Astrocyte (in vitro differentiated cells and primary cell): ENCODE data around the gene SPG21. TPM values are rescaled to one million over a fixed set of nuclear protein-coding genes. Genes with fewer than 3 reads are reported as not detected.
"Not testable (repeated sequence)": the region's sequence is repeated elsewhere in the genome, so short reads cannot be mapped to it uniquely, and the experiment has no call there.

ENCODE experiments used
- DNase-seq: peaks from one replicate; pipeline ENCODE4 v3.0.0-alpha.2; 2010; ENCODE audit warnings: low read depth
- FAIRE-seq: peaks from 2 replicates; lab custom pipeline; 2011; peaks lifted over from hg19 to GRCh38; lab: Jason Lieb, UNC
- H2AFZ ChIP-seq: 2 replicates; pipeline ENCODE4 v1.6.0; 2012; ENCODE audit warnings: low read depth, low read length, inconsistent platforms
- H3K27ac ChIP-seq: 2 replicates; pipeline ENCODE4 v1.5.1; 2011; ENCODE audit warnings: low read depth, low read length, inconsistent platforms
- H3K27me3 ChIP-seq: 2 replicates; pipeline ENCODE4 v1.6.0; 2011; ENCODE audit warnings: low read length, inconsistent platforms; ENCODE audit not compliant: insufficient read depth
- H3K36me3 ChIP-seq: 2 replicates; pipeline ENCODE4 v1.5.1; 2011; ENCODE audit warnings: low read length, inconsistent platforms; ENCODE audit not compliant: insufficient read depth
- H3K4me1 ChIP-seq: 2 replicates; pipeline ENCODE4 v1.5.1; 2011; ENCODE audit warnings: low read length, inconsistent platforms; ENCODE audit not compliant: insufficient read depth
- H3K4me2 ChIP-seq: 2 replicates; pipeline ENCODE4 v1.6.0; 2012; ENCODE audit warnings: low read length, inconsistent platforms
- H3K4me3 ChIP-seq: 2 replicates; pipeline ENCODE4 v1.5.1; 2011; ENCODE audit warnings: low read depth, mild to moderate bottlenecking, low read length, inconsistent platforms; ENCODE audit not compliant: insufficient read depth
- H3K79me2 ChIP-seq: 2 replicates; pipeline ENCODE4 v1.6.0; 2012; ENCODE audit warnings: mild to moderate bottlenecking, low read length, inconsistent platforms; ENCODE audit not compliant: insufficient read depth
- H3K9ac ChIP-seq: 2 replicates; pipeline ENCODE4 v1.6.0; 2012; ENCODE audit warnings: mild to moderate bottlenecking, low read length, inconsistent platforms
- H3K9me3 ChIP-seq: 2 replicates; pipeline ENCODE4 v1.5.1; 2012; ENCODE audit warnings: low read depth, mild to moderate bottlenecking, low read length, inconsistent platforms; ENCODE audit not compliant: insufficient read depth
- H4K20me1 ChIP-seq: 2 replicates; pipeline ENCODE4 v1.6.0; 2012; ENCODE audit warnings: low read length, inconsistent platforms; ENCODE audit not compliant: insufficient read depth
- H3K27ac Mint-ChIP-seq: one replicate; pipeline ENCODE4 v1.8.0; 2021; ENCODE audit warnings: mild to moderate bottlenecking, mixed read lengths; ENCODE audit not compliant: unreplicated experiment
- H3K27me3 Mint-ChIP-seq: one replicate; pipeline ENCODE4 v1.8.0; 2021; ENCODE audit warnings: low read depth, mixed read lengths; ENCODE audit not compliant: unreplicated experiment
- H3K36me3 Mint-ChIP-seq: one replicate; pipeline ENCODE4 v1.8.0; 2021; ENCODE audit warnings: low read depth, mixed read lengths; ENCODE audit not compliant: unreplicated experiment
- H3K4me1 Mint-ChIP-seq: one replicate; pipeline ENCODE4 v1.8.0; 2021; ENCODE audit warnings: low read depth, mixed read lengths; ENCODE audit not compliant: unreplicated experiment
- H3K4me3 Mint-ChIP-seq: one replicate; pipeline ENCODE4 v1.8.0; 2021; ENCODE audit warnings: mild to moderate bottlenecking, moderate library complexity, mixed read lengths; ENCODE audit not compliant: unreplicated experiment
- H3K9me3 Mint-ChIP-seq: one replicate; pipeline ENCODE4 v1.8.0; 2021; ENCODE audit warnings: mild to moderate bottlenecking, mixed read lengths; ENCODE audit not compliant: unreplicated experiment
- CTCF ChIP-seq: IDR thresholded peaks from 2 replicates; pipeline ENCODE4 v1.5.1; 2011; ENCODE audit warnings: low read depth, mild to moderate bottlenecking, inconsistent platforms, low read length, moderate library complexity; ENCODE audit not compliant: insufficient read depth
- EZH2 ChIP-seq: IDR thresholded peaks from 2 replicates; pipeline ENCODE4 v1.6.1; 2012; ENCODE audit warnings: mild to moderate bottlenecking, low read length, inconsistent platforms; ENCODE audit not compliant: insufficient read depth
- total RNA-seq: library from RNA; stranded (reverse); gene quantifications from 2 replicates; pipeline ENCODE4 v1.2.1, GENCODE V29; 2021

Gene SPG21
- total RNA-seq, 1 donor from 2014 or later = 60.2 TPM

GRCh38 chr15:65021488-65021887 lies 31.8 kb upstream of the SPG21 start:
- FAIRE-seq (no peak), DNase-seq (no peak)
- H3K27me3 Mint-ChIP-seq = no peaks in the 10 kb centered on the region
- Histone ChIP-seq H3K4me1 (no peaks in the 10 kb centered on the region), H3K4me3 (no peak overlapping the region), H3K4me2 (no peak overlapping the region), H3K9me3 (no peaks in the 10 kb centered on the region), H3K36me3 (peaks cover 21% of the 10 kb centered on the region), H3K9ac (no peak overlapping the region), H4K20me1 (no peaks in the 10 kb centered on the region), H3K27me3 (no peaks in the 10 kb centered on the region), H3K27ac (no peak overlapping the region), H2AFZ (no peak overlapping the region), H3K79me2 (no peaks in the 10 kb centered on the region)
- TF ChIP-seq CTCF (no peak), EZH2 (no peak)
- H3K4me1 Mint-ChIP-seq = peaks cover 1% of the 10 kb centered on the region
- H3K9me3 Mint-ChIP-seq = no peaks in the 10 kb centered on the region
- H3K4me3 Mint-ChIP-seq = no peak overlapping the region
- H3K36me3 Mint-ChIP-seq = peaks cover 7% of the 10 kb centered on the region
- no peak overlapping the region for H3K27ac Mint-ChIP-seq

GRCh38 chr15:65020419-65020818 lies 30.7 kb upstream of the SPG21 start:
- no peaks in the 10 kb centered on the region for H3K9me3 Mint-ChIP-seq
- Histone ChIP-seq H3K4me2 (no peak overlapping the region), H3K27ac (no peak overlapping the region), H3K4me1 (no peaks in the 10 kb centered on the region), H3K36me3 (peaks cover 21% of the 10 kb centered on the region), H3K9me3 (no peaks in the 10 kb centered on the region), H4K20me1 (no peaks in the 10 kb centered on the region), H3K4me3 (no peak overlapping the region), H2AFZ (no peak overlapping the region), H3K9ac (no peak overlapping the region), H3K27me3 (no peaks in the 10 kb centered on the region), H3K79me2 (no peaks in the 10 kb centered on the region)
- no peaks in the 10 kb centered on the region for H3K27me3 Mint-ChIP-seq
- H3K27ac Mint-ChIP-seq = no peak overlapping the region
- H3K36me3 Mint-ChIP-seq = peaks cover 10% of the 10 kb centered on the region
- no peak overlapping the region for H3K4me3 Mint-ChIP-seq
- TF ChIP-seq CTCF = no peak
- TF ChIP-seq EZH2 = no peak
- H3K4me1 Mint-ChIP-seq = peaks cover 1% of the 10 kb centered on the region
- no peak for FAIRE-seq
- no peak for DNase-seq

GRCh38 chr15:65011198-65011597 lies 21.5 kb upstream of the SPG21 start:
- not testable (repeated sequence) for H3K9me3 ChIP-seq, H3K27me3 Mint-ChIP-seq, H3K4me2 ChIP-seq, H4K20me1 ChIP-seq, H3K4me3 Mint-ChIP-seq, H3K4me1 ChIP-seq, DNase-seq, H3K27me3 ChIP-seq, H3K79me2 ChIP-seq, H2AFZ ChIP-seq, H3K9ac ChIP-seq, H3K27ac ChIP-seq, H3K4me1 Mint-ChIP-seq, H3K27ac Mint-ChIP-seq, H3K4me3 ChIP-seq, FAIRE-seq
- H3K36me3 ChIP-seq = peaks cover 29% of the 10 kb centered on the region
- peaks cover 26% of the 10 kb centered on the region for H3K36me3 Mint-ChIP-seq
- peaks cover 16% of the 10 kb centered on the region for H3K9me3 Mint-ChIP-seq
